ENCODE measurements around the gene CAPN15. TPM values are rescaled to one million over a fixed set of nuclear protein-coding genes. Genes with fewer than 3 reads are reported as not detected.

CAPN15 gene
- total and polyA plus RNA-seq, 9 of the 15 experiments (the other 6 are each of a cell fraction or from before 2014, with no cell fraction given): 0.62 to 111 (median 14.2) TPM

- BruUV-seq (replicated peaks): no TSS peak
- no peak overlapping the region for H2AFZ ChIP-seq (ENCODE audit: low read depth, low read length)
- TF ChIP-seq MLLT1 (IDR thresholded peaks at IDR 0.05): no peak
- TF ChIP-seq ETV5 (CRISPR knock-in tag; IDR thresholded peaks at IDR 0.05; ENCODE audit: low read depth): no peak
- TF ChIP-seq ZNF124 (CRISPR knock-in tag; IDR thresholded peaks at IDR 0.05): no peak
- no peak for TF ChIP-seq NFATC3 (IDR thresholded peaks at IDR 0.05)
- no peak for TF ChIP-seq SPI1 (IDR thresholded peaks at IDR 0.05; ENCODE audit: borderline replicate concordance, low read depth, low read length)
- 0 out of 2 replicates have a peak, but pooled peaks have one; percentile 26 for TF ChIP-seq CREB1 (IDR thresholded peaks at IDR 0.05)
- peak; percentile 55; the same call in 1 of the 2 replicates for TF ChIP-seq CREB1 (CRISPR knock-in tag; IDR thresholded peaks at IDR 0.05)
- intact Hi-C loops (cut with micrococcal nuclease) (loop anchor here (1.0 kb wide), 1 partner anchor 50 kb away; the partner anchor contains the start of gene MCRIP2), in situ Hi-C loops (cut with MboI) (no loop called here)
- ChIA-PET POLR2A (interaction anchor here (0.8 to 1.2 kb wide), 4 partner anchors 9 to 41 kb away, joined by 3 to 4 read pairs (median 3); no protein-coding TSS in a partner anchor), CTCF (ENCODE audit: low intra/inter-chr PET ratio) (no interaction called here)
- no peak for ATAC-seq
- 28% methylated on average over 10 of the region's 10 CpGs for WGBS (ENCODE audit: insufficient coverage, low coverage, missing lambda C conversion rate)
- peak overlapping the region; percentile 94 for H3K4me2 ChIP-seq (ENCODE audit: insufficient read depth, low read length)
- H3K36me3 ChIP-seq (ENCODE audit: control insufficient read depth, insufficient read depth, low read length): peaks cover 26% of the 10 kb centered on the region; the same call in 2 of the 3 replicates
- no peak for DNase-seq (ENCODE audit: extremely low read depth in 1 of 4, low spot score in 3 of 4)
- peak; percentile 44 for FAIRE-seq
- peak overlapping the region; percentile 84 to 95 for H3K9ac ChIP-seq (ENCODE audit: insufficient read depth in 1 of 2, low read depth in 2 of 2, low read length in 2 of 2)
- peaks cover 18 to 71% of the 10 kb centered on the region in 2 experiments; a peak in 4 of 5 replicates for H3K4me1 ChIP-seq (replicated peaks in 1 of 2; ENCODE audit: control insufficient read depth in 2 of 2, insufficient read depth in 2 of 2, low read length in 2 of 2)
- H3K27me3 ChIP-seq (ENCODE audit: control insufficient read depth in 2 of 2, insufficient read depth in 2 of 2, low read length in 2 of 2): no peaks in the 10 kb centered on the region
- H3K9me3 ChIP-seq (replicated peaks; ENCODE audit: control insufficient read depth, insufficient read depth, low read depth, low read length): no peaks in the 10 kb centered on the region
- peaks cover 8% of the 10 kb centered on the region for H3K9me1 ChIP-seq (ENCODE audit: control insufficient read depth, insufficient read depth, low read length)
- peaks cover 75% of the 10 kb centered on the region for H3K79me2 ChIP-seq (ENCODE audit: control insufficient read depth, insufficient read depth, low read length)
- H4K20me1 ChIP-seq (replicated peaks; ENCODE audit: control insufficient read depth, insufficient read depth, low read length): peaks cover 16% of the 10 kb centered on the region
- peak overlapping the region; percentile 80; the same call in 2 of the 3 replicates for H3K27ac ChIP-seq (ENCODE audit: extremely low read depth, low read depth, low read length)
- peak overlapping the region; percentile 90 for H3K4me3 ChIP-seq
These were observed 63.3 kb downstream of the CAPN15 start for GRCh38 chr16:590815-591200.

Measured in K562 (cell line).